Testis (tissue), 3 donors: ENCODE results near the gene CHRNA5. TPM values are rescaled to one million over a fixed set of nuclear protein-coding genes. Genes with fewer than 3 reads are reported as not detected.
"Not testable (repeated sequence)": the region's sequence is repeated elsewhere in the genome, so short reads cannot be mapped to it uniquely, and the experiment has no call there.

Experiments used
- DNase-seq: peaks from one replicate; pipeline ENCODE4 v3.0.0-alpha.2; 2019
- H3K27ac ChIP-seq, 2 donors: fragments of 200-600 bp; sonication (generic); one replicate each; pipeline ENCODE4 v1.5.1; 2019
- H3K27me3 ChIP-seq: fragments of 200-600 bp; sonication (generic); one replicate; pipeline ENCODE4 v1.5.1; 2019
- H3K36me3 ChIP-seq: fragments of 200-600 bp; sonication (generic); one replicate; pipeline ENCODE4 v1.5.1; 2017; ENCODE audit warnings: low read depth; ENCODE audit errors: missing control alignments
- H3K4me1 ChIP-seq: fragments of 200-600 bp; sonication (generic); one replicate; pipeline ENCODE4 v1.5.1; 2019
- H3K4me3 ChIP-seq, 2 donors: fragments of 200-600 bp; sonication (generic); one replicate each; pipeline ENCODE4 v1.5.1; 2017 to 2019
- H3K9me3 ChIP-seq: fragments of 200-600 bp; sonication (generic); one replicate; pipeline ENCODE4 v1.5.1; 2017
- POLR2A ChIP-seq: fragments of 450-650 bp; IDR thresholded peaks from one replicate; pipeline ENCODE4 v1.6.1; 2017; ENCODE audit warnings: antibody characterized with exemption, mild to moderate bottlenecking, moderate library complexity
- WGBS, 2 donors: methylation state at CpG; one replicate each; pipeline ENCODE4 v1.1.5; 2018; 5-methylcytosine and 5-hydroxymethylcytosine counted together
- intact Hi-C: fragments of 100-400 bp; cut with DNase I; formaldehyde crosslinking; loops from one replicate; pipeline ENCODE4 v1.15.1; 2023; ENCODE audit warnings: low total_unique reads
- polyA plus RNA-seq: library from polyadenylated mRNA; stranded (reverse); fragments of 350-450 nt; fragmentation: Illumina TruSeq; extraction: RNeasy Lipid Tissue Mini Kit (QIAGEN cat#74804); gene quantifications from one replicate; pipeline ENCODE4 v1.2.3, GENCODE V29; 2014; ENCODE audit warnings: low read depth, low replicate concordance; ENCODE audit not compliant: insufficient read depth
- total RNA-seq, 2 donors: library from RNA; depleted of rRNA; stranded (reverse); fragments of >200 nt; gene quantifications; one replicate each; pipeline ENCODE4 v1.2.3, GENCODE V29; 2016
- TF ChIP-seq, protein P1 (sequence below), 3 experiments: fragments of 450-650 bp in 2 of 3; fragments of 200-600 bp in 1 of 3; sonication (generic) in 1 of 3; IDR thresholded peaks; one replicate each; pipeline ENCODE4 v1.5.1; 2016 to 2019; ENCODE audit warnings: antibody characterized with exemption in 3 of 3, mild to moderate bottlenecking in 2 of 3, moderate library complexity in 1 of 3

Gene CHRNA5
- total and polyA plus RNA-seq, 3 donors from 2014 or later = 3.5 to 4.4 (median 3.7) TPM

DNA sequence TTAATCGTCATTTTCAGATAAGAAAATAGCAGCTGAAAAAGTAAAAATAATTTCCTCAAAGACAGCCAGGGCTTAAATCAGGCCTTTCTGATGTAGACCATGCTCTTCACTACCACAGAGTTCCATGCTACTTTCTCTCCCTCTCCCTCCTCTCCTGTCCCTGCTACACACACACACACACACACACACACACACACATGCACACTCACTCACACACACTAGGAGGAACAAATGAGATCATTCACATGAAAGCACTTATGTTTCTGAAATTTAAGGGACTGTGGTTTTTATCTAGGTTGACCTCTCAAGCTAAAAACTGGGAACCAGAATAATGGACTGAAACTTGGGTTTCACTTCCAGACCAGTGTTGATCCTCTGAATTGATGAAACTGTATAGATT is 29.2 kb upstream of the CHRNA5 start:
- WGBS, 2 donors = 81 to 90% methylated on average over 1 of the region's 1 CpG
- TF ChIP-seq POLR2A = no peak
- TF ChIP-seq, protein P1, sequence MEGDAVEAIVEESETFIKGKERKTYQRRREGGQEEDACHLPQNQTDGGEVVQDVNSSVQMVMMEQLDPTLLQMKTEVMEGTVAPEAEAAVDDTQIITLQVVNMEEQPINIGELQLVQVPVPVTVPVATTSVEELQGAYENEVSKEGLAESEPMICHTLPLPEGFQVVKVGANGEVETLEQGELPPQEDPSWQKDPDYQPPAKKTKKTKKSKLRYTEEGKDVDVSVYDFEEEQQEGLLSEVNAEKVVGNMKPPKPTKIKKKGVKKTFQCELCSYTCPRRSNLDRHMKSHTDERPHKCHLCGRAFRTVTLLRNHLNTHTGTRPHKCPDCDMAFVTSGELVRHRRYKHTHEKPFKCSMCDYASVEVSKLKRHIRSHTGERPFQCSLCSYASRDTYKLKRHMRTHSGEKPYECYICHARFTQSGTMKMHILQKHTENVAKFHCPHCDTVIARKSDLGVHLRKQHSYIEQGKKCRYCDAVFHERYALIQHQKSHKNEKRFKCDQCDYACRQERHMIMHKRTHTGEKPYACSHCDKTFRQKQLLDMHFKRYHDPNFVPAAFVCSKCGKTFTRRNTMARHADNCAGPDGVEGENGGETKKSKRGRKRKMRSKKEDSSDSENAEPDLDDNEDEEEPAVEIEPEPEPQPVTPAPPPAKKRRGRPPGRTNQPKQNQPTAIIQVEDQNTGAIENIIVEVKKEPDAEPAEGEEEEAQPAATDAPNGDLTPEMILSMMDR (IDR thresholded peaks at IDR 0.05) = no peak

DNA sequence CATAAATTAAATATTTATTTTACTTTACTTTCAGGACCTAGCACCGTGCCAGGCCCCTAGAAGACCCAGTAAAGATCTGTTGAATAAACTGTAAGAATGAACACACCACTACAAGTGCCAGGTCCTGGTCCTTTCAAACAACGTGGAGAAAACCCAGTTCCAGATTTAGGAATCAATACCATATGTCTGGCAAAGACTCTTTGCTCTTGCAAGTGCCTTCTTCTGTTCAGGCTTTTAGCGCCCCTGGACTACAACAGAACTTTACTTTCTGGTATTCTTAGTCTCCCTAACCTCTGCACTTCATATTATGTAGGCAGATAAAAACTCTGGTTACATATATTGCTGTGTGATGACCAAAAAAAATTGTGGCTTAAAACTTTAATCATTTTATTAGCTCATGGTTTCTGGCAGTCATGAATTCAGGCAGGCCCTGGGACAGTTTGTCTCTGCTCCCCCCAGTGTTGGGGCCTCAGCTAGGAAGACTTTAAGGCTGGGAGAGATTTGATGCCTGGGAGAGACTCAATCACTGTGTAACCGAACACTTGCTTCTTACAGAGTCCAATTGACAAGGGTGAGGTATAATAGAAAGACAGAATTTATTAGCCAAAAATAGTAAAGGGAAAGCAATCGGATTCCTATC is 27.9 kb upstream of the CHRNA5 start:
- WGBS, 2 donors = 73 to 82% methylated on average over 5 of the region's 5 CpGs
- intact Hi-C loops = no loop called here
- TF ChIP-seq, protein P1 (IDR thresholded peaks at IDR 0.05) = no peak
- TF ChIP-seq POLR2A = no peak
- no peaks in the 10 kb centered on the region for H3K27me3 ChIP-seq
- H3K9me3 ChIP-seq = no peaks in the 10 kb centered on the region
- H3K4me3 ChIP-seq = no peak overlapping the region
- peaks cover 11% of the 10 kb centered on the region for H3K4me1 ChIP-seq
- no peaks in the 10 kb centered on the region for H3K36me3 ChIP-seq
- no peak overlapping the region for H3K27ac ChIP-seq
- DNase-seq = no peak

More for the DNA sequence above, 29.2 kb upstream of the CHRNA5 start:
- Histone ChIP-seq H3K27me3 (no peaks in the 10 kb centered on the region), H3K27ac (no peak overlapping the region), H3K4me1 (peaks cover 2% of the 10 kb centered on the region), H3K9me3 (no peaks in the 10 kb centered on the region), H3K4me3 (no peak overlapping the region), H3K36me3 (no peaks in the 10 kb centered on the region)
- DNase-seq = no peak
- intact Hi-C loops = no loop called here

DNA sequence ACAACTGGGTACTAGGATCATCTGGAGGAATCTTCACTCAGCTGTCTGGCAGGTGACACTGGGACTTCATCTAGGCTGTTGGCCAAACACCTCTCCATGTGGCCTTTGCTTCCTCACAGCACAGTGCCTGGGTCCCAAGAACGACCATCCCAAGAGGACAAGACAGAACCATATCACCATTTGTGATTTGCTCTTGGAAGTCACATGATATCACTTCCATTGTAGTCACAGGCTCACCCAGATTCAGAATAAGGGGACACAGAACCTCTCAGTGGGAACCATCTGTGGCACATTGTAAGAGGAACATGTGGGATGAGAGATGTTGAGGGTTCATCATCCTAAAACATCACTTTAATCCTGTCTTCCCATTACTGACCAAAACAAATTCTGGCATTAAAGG is 27.0 kb upstream of the CHRNA5 start:
- intact Hi-C loops = no loop called here
- no peaks in the 10 kb centered on the region for H3K27me3 ChIP-seq
- no peaks in the 10 kb centered on the region for H3K9me3 ChIP-seq
- DNase-seq = no peak
- H3K36me3 ChIP-seq = no peaks in the 10 kb centered on the region
- no peak overlapping the region for H3K4me3 ChIP-seq
- peaks cover 11% of the 10 kb centered on the region for H3K4me1 ChIP-seq
- 75 to 77% methylated on average over 1 of the region's 1 CpG for WGBS, 2 donors
- no peak for TF ChIP-seq POLR2A
- TF ChIP-seq, protein P1 (IDR thresholded peaks at IDR 0.05) = no peak
- H3K27ac ChIP-seq = no peak overlapping the region

DNA sequence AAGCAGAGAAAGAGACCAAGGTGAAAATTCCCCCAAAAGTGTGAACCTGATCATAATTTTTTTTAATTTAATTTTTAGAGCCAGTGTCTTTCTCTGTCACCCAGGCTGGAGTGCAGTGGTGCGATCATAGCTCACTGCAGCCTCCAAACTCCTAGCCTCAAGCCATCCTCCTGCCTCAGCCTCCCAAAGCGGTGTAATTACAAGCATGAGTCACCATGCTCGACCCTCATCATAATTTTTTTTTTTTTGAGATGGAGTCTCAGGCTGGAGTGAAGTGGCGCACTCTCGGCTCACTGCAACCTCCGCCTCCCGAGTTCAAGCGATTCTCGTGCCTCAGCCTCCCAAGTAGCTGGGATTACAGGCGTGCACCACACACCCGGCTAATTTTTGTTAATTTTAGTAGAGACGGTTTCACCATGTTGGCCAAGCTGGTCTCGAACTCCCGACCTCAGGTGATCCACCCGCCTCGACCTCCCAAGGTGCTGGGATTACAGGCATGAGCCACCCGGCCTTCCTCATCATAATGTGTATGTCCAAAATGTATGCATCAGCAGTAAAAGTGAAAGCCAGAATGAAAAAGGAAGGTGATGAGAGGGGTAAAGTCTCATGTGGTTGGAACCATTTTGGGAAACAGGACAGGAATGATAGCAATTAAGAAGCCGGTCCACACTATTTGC is 25.7 kb upstream of the CHRNA5 start:
- DNase-seq, H3K27me3 ChIP-seq, H3K9me3 ChIP-seq, intact Hi-C loops, H3K36me3 ChIP-seq: not testable (repeated sequence)
- 61 to 66% methylated on average over 18 of the region's 18 CpGs for WGBS, 2 donors
- H3K4me3 ChIP-seq = peak overlapping the region; percentile 93 to 96
- peaks cover 11% of the 10 kb centered on the region for H3K4me1 ChIP-seq
- H3K27ac ChIP-seq = peak overlapping the region; percentile 97 to 98

DNA sequence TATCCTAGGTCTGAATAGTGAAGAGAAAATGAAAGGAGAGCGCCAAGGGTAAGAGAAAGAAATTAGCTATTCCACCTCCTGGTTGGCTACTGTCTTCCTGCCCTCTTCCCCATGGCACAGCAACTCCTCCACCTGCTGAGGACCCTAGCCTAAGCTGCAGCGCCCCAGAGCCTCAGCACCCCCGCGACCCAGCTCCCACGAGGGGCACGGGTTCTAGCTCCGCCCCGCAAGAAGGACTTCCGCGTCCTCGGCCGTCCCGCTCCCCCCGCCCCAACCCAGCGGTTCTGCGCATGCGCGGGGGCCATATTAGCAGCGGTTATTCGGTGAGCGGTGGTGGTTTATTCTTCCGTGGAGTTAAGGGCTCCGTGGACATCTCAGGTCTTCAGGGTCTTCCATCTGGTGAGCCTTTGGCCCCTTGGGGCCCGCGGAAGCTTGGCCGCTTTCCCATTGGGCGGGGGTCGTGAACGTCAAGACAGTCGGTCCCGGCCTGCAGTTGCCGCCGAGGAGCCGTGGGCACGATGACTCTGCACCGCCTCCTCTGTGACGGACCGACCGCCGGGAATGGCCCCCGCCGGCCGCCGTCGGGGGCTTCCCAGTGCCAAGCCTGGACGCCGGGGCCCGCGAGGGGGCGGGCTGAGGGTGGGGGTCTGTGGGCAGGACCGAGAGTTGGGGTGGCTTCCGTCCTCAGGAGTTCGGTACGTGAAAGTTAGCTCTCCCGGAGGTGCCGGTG is 25.0 kb upstream of the CHRNA5 start, which contains the start of gene PSMA4:
Gene PSMA4 (plus strand): TSS at position 304 of the 730 bp plus-strand sequence. CDS start 1,484 bp downstream, outside the sequence.
- peak; percentile 94 for DNase-seq
- WGBS, 2 donors = 0 to 1% methylated on average over 17 to 56 of the region's 56 CpGs
- H3K27ac ChIP-seq = peak within 1 kb of the TSS; percentile 97 to 98
- peaks cover 11% of the 10 kb centered on the region for H3K4me1 ChIP-seq
- no peak for TF ChIP-seq POLR2A
- TF ChIP-seq, protein P1 (IDR thresholded peaks at IDR 0.05) = no peak
- no peaks in the 10 kb centered on the region for H3K36me3 ChIP-seq
- no peaks in the 10 kb centered on the region for H3K27me3 ChIP-seq
- intact Hi-C loops = no loop called here
- H3K4me3 ChIP-seq = peak within 1 kb of the TSS; percentile 93 to 96
- H3K9me3 ChIP-seq = no peaks in the 10 kb centered on the region
